GM23248 (cell line): ENCODE data around the gene SLC5A6. TPM values are rescaled to one million over a fixed set of nuclear protein-coding genes. Genes with fewer than 3 reads are reported as not detected.

ENCODE experiments used
- DNase-seq: peaks from one replicate; pipeline ENCODE4 v3.0.0-alpha.2; 2015
- H2AFZ ChIP-seq: fragments of 200-600 bp; sonication (generic); 2 replicates; pipeline ENCODE4 v1.6.1; 2016; ENCODE audit warnings: antibody characterized with exemption
- H3F3A ChIP-seq: fragments of 200-600 bp; sonication (generic); 2 replicates; pipeline ENCODE4 v1.6.1; 2016; ENCODE audit warnings: mild to moderate bottlenecking, antibody characterized with exemption, mixed run types; ENCODE audit not compliant: insufficient read depth
- H3K27ac ChIP-seq: fragments of 200-600 bp; sonication (generic); 2 replicates; pipeline ENCODE4 v1.5.1; 2016; ENCODE audit warnings: mild to moderate bottlenecking
- H3K27me3 ChIP-seq: fragments of 200-600 bp; sonication (generic); replicated peaks from 2 replicates; pipeline ENCODE4 v1.6.1; 2016; ENCODE audit warnings: mild to moderate bottlenecking; ENCODE audit not compliant: insufficient read depth
- H3K36me3 ChIP-seq: fragments of 200-600 bp; sonication (generic); 2 replicates; pipeline ENCODE4 v1.6.1; 2016; ENCODE audit warnings: low read depth, mild to moderate bottlenecking
- H3K4me1 ChIP-seq: fragments of 200-600 bp; sonication (generic); 2 replicates; pipeline ENCODE4 v1.6.1; 2016; ENCODE audit warnings: mild to moderate bottlenecking; ENCODE audit not compliant: insufficient read depth
- H3K4me2 ChIP-seq: fragments of 200-600 bp; sonication (generic); one replicate; pipeline ENCODE4 v1.6.1; 2016; ENCODE audit warnings: mild to moderate bottlenecking; ENCODE audit not compliant: unreplicated experiment
- H3K4me3 ChIP-seq: fragments of 200-600 bp; sonication (generic); 2 replicates; pipeline ENCODE4 v1.5.1; 2016; ENCODE audit warnings: mild to moderate bottlenecking
- H3K79me2 ChIP-seq: fragments of 200-600 bp; sonication (generic); 2 replicates; pipeline ENCODE4 v1.6.1; 2016; ENCODE audit warnings: mild to moderate bottlenecking; ENCODE audit not compliant: insufficient read depth
- H3K9ac ChIP-seq: fragments of 200-600 bp; sonication (generic); 2 replicates; pipeline ENCODE4 v1.6.1; 2016; ENCODE audit warnings: mild to moderate bottlenecking
- H3K9me2 ChIP-seq: fragments of 200-600 bp; sonication (generic); 2 replicates; pipeline ENCODE4 v1.6.1; 2016; ENCODE audit warnings: mixed run types, mild to moderate bottlenecking, moderate library complexity; ENCODE audit not compliant: insufficient read depth
- H3K9me3 ChIP-seq: fragments of 200-600 bp; sonication (generic); one replicate; pipeline ENCODE4 v1.6.1; 2017; ENCODE audit warnings: low read depth
- H4K20me1 ChIP-seq: fragments of 200-600 bp; sonication (generic); 2 replicates; pipeline ENCODE4 v1.6.0; 2016; ENCODE audit not compliant: insufficient read depth
- EZH2 ChIP-seq: fragments of 200-600 bp; sonication (generic); IDR thresholded peaks from 2 replicates; pipeline ENCODE4 v1.6.1; 2018; ENCODE audit warnings: antibody characterized with exemption, mild to moderate bottlenecking; ENCODE audit not compliant: insufficient read depth, poor library complexity, severe bottlenecking
- EZH2phosphoT487 ChIP-seq: fragments of 200-600 bp; sonication (generic); IDR thresholded peaks from 2 replicates; pipeline ENCODE4 v1.6.1; 2018; ENCODE audit warnings: antibody characterized with exemption, moderate library complexity, mild to moderate bottlenecking, low read depth; ENCODE audit not compliant: insufficient read depth
- WGBS, 2 experiments: methylation state at CpG; one replicate each; pipeline ENCODE4 v1.1.6; 2015 to 2017; ENCODE audit warnings: low lambda C conversion rate in 2 of 2, low coverage in 1 of 2; ENCODE audit errors: missing lambda C conversion rate in 2 of 2; 5-methylcytosine and 5-hydroxymethylcytosine counted together
- in situ Hi-C: fragments of 300-500 bp; cut with MboI; formaldehyde crosslinking; loops from 2 replicates; pipeline ENCODE4 v1.15.0; 2020
- polyA plus RNA-seq: library from polyadenylated mRNA; unstranded; fragments of >200 nt; fragmentation: Nextera tagmentation; extraction: Ambion mirVana; gene quantifications from 2 replicates; pipeline ENCODE4 v1.2.1, GENCODE V29; 2016
- total RNA-seq: library from RNA; depleted of rRNA; stranded (reverse); fragments of >200 nt; shearing (Covaris generic); gene quantifications from 2 replicates; pipeline ENCODE4 v1.2.3, GENCODE V29; 2014; rRNA removed

The SLC5A6 gene
- total RNA-seq (13.5 and 19.9 TPM in 2 replicates), polyA plus RNA-seq (9.4 and 10.4 TPM in 2 replicates)

GRCh38 chr2:27211943-27212625 is at the start of gene SLC5A6, which contains the start of gene ATRAID:
Gene SLC5A6 (minus strand): TSS chr2:27212268. CDS start chr2:27207650, 4,618 bp downstream.
Gene ATRAID (plus strand): TSS chr2:27212041. CDS start chr2:27212369, 328 bp downstream.
- Histone ChIP-seq H3K4me1 (peaks cover 11% of the 10 kb centered on the region), H3K9me3 (no peaks in the 10 kb centered on the region), H3F3A (peaks cover 15% of the 10 kb centered on the region; the same call in 1 of the 2 replicates), H3K9ac (peak within 1 kb of the TSS; percentile 99), H4K20me1 (no peaks in the 10 kb centered on the region), H3K4me2 (peak within 1 kb of the TSS; percentile 91), H3K9me2 (no peaks in the 10 kb centered on the region), H3K27ac (peak within 1 kb of the TSS; percentile 98), H3K27me3 (no peaks in the 10 kb centered on the region), H3K4me3 (peak within 1 kb of the TSS; percentile 93), H2AFZ (peak within 1 kb of the TSS; percentile 85), H3K36me3 (no peaks in the 10 kb centered on the region; the same call in 1 of the 2 replicates), H3K79me2 (peaks cover 18% of the 10 kb centered on the region)
- DNase-seq: peak; percentile 95
- in situ Hi-C loops: no loop called here
- WGBS, 2 experiments: 1% methylated on average over 59 to 61 of the region's 73 CpGs
- TF ChIP-seq EZH2phosphoT487: no peak

GRCh38 chr2:27261241-27261925 is 49.3 kb upstream of the SLC5A6 start:
- no peaks in the 10 kb centered on the region for H3K79me2 ChIP-seq
- no peak for DNase-seq
- no peak overlapping the region for H3K9ac ChIP-seq
- H3K9me3 ChIP-seq: no peaks in the 10 kb centered on the region
- no peaks in the 10 kb centered on the region for H3K36me3 ChIP-seq
- TF ChIP-seq EZH2phosphoT487 (no peak), EZH2 (peak; percentile 90)
- no peaks in the 10 kb centered on the region for H4K20me1 ChIP-seq
- no peak overlapping the region for H3K27ac ChIP-seq
- H3K4me2 ChIP-seq: no peak overlapping the region
- in situ Hi-C loops: no loop called here
- no peaks in the 10 kb centered on the region for H3F3A ChIP-seq
- H3K27me3 ChIP-seq: peaks cover 70% of the 10 kb centered on the region
- H2AFZ ChIP-seq: no peak overlapping the region
- no peaks in the 10 kb centered on the region for H3K4me1 ChIP-seq
- H3K9me2 ChIP-seq: no peaks in the 10 kb centered on the region
- 28 to 30% methylated on average over 11 of the region's 11 CpGs for WGBS, 2 experiments
- H3K4me3 ChIP-seq: no peak overlapping the region

- Histone ChIP-seq H4K20me1 (no peaks in the 10 kb centered on the region), H3K79me2 (no peaks in the 10 kb centered on the region), H3F3A (peaks cover 7% of the 10 kb centered on the region; the same call in 1 of the 2 replicates), H3K9me2 (no peaks in the 10 kb centered on the region), H2AFZ (no peak overlapping the region), H3K4me2 (no peak overlapping the region), H3K27ac (no peak overlapping the region), H3K27me3 (peaks cover 37% of the 10 kb centered on the region), H3K9ac (no peak overlapping the region), H3K9me3 (no peaks in the 10 kb centered on the region), H3K36me3 (no peaks in the 10 kb centered on the region), H3K4me3 (no peak overlapping the region), H3K4me1 (peaks cover 10% of the 10 kb centered on the region)
- 59 to 72% methylated on average over 7 to 8 of the region's 8 CpGs for WGBS, 2 experiments
- in situ Hi-C loops: no loop called here
- no peak for DNase-seq
- no peak for TF ChIP-seq EZH2phosphoT487
Measured at GRCh38 chr2:27258051-27258450, 46.0 kb upstream of the SLC5A6 start.

- H3K9ac ChIP-seq: no peak overlapping the region
- no peaks in the 10 kb centered on the region for H3K79me2 ChIP-seq
- H3K9me2 ChIP-seq: no peaks in the 10 kb centered on the region
- H3K27me3 ChIP-seq: peaks cover 26% of the 10 kb centered on the region
- H3K4me2 ChIP-seq: no peak overlapping the region
- 80 to 83% methylated on average over 7 of the region's 7 CpGs for WGBS, 2 experiments
- peaks cover 10% of the 10 kb centered on the region for H3K4me1 ChIP-seq
- no peak for DNase-seq
- no peaks in the 10 kb centered on the region for H3K9me3 ChIP-seq
- no peaks in the 10 kb centered on the region for H4K20me1 ChIP-seq
- H3F3A ChIP-seq: peaks cover 7% of the 10 kb centered on the region; the same call in 1 of the 2 replicates
- no peak for TF ChIP-seq EZH2phosphoT487
- H3K4me3 ChIP-seq: no peak overlapping the region
- in situ Hi-C loops: no loop called here
- H3K27ac ChIP-seq: no peak overlapping the region
- H3K36me3 ChIP-seq: no peaks in the 10 kb centered on the region
- no peak overlapping the region for H2AFZ ChIP-seq
Measured at GRCh38 chr2:27256855-27257454, 44.9 kb upstream of the SLC5A6 start.
